GM18508 (cell line): ENCODE measurements around the gene CACNA2D4.

ENCODE experiments used
- ATAC-seq: cut with Tn5 transposase; IDR thresholded peaks from one replicate; pipeline ENCODE4 v1.9.1; 2021; ENCODE audit warnings: moderate number of reproducible peaks; ENCODE audit not compliant: insufficient read depth, unreplicated experiment

Gene CACNA2D4

DNA sequence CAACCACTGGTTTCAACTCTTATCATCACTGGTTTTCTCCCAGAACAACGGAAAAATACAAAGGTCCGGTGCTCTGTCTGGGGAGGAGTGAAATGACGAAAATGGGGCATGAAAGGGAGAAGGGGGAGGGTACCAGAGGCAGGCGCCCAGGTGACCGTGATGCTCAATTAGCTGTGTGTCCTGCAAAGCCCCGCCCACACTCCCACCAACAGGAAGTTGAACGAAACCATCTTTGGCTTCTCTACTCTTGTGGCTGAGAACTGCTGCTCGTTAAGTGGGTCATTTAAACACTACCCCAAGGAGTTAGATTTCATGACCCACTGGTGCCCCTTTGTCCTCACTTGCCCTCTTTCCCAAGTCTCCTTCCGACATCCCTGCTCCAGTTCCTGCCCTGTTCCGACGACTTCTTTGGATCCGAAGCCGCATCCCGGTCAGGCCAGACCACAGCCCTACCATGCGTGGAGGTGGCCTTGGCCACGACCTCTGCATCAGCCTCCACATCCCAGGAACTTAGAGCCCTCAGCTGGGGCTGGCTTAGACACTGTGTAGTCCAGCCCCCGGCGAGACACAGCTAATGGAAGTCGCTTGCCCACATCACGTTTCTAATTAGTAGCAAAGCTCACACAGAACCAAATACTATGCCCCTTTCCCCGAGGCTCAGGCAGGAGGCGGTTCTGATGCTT, 109.5 kb downstream of the CACNA2D4 start:
- ATAC-seq = no peak

DNA sequence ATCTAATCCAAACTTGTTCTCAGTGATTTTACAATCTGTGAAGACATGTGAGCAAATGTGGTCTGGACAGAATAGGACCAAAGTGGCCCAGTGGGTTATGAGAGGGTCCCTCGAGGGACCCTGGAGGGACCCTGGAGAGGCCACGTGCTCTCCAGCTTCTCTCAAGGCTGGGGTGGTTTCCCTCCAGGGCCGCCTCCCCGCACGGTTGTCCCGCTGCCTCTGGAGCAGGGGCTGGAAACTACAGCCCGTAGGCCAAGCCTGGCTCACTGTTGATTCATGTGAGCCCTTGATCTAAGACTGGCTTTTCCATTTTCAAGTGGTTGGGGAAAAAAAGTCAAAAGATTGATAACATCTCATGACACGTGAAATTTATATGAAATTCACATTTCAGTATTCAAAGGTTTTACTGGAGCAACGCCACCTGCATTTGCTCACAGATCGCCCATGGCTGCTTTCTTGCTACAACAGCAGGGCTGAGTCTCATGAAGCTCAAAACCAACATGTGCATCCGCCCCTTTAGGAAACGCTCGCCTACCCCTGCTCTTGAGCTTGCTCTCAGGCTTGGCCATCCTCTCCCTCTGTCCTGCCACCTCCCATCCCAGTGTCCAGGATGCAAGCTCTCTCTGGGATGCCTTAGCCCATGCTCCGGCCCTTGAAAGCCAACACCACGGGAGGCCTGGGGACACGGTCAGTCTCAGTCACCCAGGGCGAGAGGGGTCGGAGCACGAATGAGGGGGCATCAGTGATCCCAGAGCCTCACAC, 110.2 kb downstream of the CACNA2D4 start:
- no peak for ATAC-seq

DNA sequence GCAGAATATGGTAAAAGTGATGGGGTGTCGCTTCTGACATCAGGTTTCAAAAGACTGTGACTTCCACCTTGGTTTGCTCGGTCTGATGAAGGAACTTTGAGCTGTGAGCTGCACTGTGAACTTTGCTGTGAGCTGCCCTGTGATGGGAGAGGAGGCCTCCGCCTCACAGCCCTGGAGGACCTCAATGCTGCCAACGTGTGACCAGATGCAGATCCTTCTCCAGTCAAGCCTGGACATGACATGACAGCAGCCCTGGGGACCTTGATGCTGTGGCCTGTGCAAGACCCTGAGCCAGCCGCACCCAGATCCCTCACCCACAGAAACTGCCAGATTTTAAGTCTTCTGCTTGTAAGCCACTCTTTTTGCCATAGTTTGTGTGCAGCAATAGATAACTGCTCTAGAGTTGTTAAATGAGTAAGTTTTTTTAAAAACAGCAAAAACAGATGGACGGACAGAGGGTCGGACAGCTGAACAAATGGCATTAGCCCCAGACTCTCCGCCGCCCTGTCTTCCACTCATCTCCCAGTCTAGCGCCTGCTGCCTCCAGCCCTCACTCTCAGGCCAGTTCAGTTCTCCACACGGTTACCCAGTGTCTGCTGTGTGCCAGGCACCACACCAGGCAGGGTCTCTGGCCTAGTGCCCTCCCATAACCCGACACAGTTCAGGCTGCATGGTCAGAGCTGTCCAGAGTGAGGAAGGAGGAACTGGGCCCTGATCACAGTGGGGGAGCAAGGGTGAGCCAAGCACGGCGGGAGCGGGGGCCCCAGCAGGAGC, 111.2 kb downstream of the CACNA2D4 start:
- ATAC-seq = no peak

DNA sequence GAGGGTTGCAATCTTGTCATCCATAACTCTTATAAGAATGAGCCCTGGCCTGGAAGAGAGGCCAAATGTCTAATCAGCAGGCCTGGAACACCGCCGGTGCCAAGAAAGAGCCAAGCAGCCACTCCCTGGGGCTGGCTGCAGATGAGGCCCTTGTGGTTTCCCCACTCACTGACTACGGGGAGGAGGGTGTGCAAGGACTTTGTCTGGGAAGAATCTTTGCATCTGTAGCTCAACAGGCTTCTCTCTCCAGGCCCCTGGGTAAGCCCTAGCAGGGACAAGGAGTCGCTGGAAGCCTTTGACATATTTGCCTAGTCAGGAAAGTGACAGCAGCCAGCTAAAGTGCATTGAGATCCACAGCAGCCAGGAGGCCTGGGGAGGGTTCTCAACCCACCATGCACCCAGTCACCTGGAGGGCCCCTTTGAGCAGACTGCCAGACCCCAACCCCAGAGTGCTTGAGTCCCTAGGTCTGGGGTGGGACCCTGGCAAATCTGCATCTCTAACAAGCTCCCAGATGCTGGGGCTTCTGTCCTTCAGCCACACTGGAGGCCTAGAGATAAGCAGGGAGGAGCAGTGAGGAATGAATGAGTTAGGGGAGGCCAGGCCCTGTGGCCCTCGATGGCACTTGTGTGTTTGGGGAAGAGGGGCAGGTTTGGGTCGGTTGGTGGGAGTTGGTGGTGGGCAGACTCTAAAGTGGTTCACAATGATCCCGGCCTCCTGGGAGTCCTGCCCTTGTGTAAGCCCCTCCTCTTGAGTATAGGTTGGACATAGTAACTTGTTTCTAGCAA, 112.0 kb downstream of the CACNA2D4 start:
- ATAC-seq = no peak

DNA sequence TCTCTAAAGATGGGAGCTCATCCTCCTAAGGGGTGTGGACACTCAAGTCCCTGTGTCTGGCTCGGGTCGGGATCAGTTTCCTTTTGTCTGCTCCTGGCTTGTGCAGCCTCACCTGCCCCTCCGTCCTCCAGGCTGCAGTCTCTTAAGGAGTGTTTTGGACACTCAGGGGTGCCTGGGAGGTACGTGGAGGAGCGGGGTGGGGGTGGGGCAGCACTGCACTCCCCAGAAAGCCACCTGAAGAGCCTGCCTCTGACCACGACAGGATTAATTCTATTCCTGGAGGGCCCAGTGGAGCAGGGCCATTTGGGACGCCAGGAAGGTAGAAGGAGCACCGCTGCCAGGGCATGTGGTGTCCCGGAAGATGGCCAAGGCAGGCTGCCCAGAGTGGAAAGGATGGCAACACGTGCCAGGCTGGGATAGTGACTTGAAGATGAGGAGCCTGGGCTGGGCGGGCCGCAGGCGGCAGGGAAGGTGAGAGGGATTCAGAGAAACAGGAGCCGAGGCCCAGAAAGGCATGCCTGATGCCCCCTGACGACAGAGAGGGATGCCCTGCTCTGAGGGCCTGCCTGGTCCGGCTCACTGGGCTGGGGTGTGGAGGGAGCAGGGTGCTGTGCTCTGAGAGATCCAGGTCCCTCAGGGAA, 112.9 kb downstream of the CACNA2D4 start:
- ATAC-seq = no peak

DNA sequence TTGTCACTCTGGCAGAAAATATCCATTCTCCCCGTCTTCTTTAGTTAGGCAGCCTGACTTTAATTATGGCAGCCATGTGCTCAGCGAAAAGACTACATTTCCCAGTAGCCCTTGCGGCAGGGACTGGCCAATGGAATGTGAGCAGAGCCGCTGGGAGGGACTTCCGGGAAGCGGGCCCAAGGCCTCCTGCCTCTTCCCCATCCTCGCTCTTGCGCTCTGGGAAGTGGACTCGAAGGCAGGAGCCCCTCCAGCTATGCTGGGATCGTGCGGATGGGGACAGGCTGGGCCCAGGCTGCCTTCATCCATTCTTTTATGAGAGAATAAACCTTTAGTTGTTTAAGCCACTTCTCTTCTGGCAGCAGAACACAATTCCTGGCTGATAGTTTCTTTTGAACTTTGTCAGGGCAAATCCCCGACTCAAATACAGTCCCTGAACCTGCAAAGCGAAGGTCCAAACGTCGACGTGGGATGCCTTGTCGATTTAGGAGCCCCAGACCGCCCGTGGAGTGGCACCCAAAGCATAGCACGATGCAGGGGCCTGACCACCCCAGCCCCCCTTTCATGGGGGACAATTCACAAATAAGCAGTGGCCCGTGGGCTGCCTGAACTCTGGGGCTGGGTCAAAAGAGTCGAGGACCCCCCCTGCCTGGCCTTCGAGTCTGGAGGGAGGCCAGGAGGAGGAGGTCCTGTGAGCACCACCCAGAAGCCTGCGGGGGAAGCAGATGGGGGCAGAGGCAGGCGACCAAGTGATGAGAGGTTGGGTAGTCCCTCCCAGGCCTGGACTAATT, 113.7 kb downstream of the CACNA2D4 start:
- ATAC-seq = no peak

DNA sequence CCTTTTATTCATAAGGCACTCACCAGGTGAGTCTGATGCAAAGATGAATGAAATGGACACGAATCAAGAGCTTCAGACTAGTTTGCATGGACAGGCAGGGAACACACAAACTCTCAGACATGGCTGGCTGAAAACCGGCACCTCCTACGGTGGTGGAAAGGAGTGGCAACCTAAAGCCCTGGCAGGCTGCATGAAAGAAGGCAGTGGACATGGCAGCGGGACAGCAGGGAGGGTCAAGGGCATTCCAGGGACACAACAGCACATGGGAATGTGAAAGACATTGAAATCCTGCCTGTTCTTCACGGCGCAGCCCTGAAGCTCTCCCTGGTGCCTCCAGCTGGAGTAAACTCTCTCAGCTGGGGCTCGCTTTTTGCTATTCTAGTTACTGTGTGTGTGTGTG, 114.7 kb downstream of the CACNA2D4 start:
- ATAC-seq = no peak

DNA sequence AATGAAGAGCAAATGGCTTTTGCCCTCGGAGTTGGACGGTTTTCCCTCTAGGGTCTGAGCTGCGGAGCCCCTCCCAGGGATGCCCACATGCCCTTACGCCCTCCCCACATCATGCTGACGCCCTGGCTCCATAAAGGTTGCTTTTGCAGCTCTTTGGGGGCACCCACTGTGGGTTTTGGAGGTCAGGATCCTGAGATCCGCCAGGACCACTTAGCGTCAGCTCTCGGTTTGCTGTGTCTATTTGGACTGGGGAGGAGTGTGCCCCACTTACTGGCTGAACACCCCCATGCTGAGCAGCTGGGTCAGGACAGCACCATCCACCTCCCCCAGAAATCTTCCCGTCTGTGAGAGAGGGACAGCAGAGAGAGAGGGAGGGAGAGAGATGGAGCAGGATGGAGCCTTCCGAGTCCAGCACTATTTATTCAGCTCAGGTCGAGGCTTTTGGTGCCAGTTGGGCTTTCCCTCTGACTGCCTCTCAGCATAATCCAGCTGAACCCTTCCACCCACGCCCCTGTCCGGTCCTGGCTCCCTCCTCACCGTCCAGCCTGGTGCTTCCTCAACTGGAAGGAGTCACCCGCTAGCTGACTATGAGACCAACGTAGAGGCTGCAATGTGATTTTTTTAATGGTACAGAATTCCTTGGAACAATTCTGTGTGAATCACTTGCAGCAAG, 117.0 kb downstream of the CACNA2D4 start:
- no peak for ATAC-seq

DNA sequence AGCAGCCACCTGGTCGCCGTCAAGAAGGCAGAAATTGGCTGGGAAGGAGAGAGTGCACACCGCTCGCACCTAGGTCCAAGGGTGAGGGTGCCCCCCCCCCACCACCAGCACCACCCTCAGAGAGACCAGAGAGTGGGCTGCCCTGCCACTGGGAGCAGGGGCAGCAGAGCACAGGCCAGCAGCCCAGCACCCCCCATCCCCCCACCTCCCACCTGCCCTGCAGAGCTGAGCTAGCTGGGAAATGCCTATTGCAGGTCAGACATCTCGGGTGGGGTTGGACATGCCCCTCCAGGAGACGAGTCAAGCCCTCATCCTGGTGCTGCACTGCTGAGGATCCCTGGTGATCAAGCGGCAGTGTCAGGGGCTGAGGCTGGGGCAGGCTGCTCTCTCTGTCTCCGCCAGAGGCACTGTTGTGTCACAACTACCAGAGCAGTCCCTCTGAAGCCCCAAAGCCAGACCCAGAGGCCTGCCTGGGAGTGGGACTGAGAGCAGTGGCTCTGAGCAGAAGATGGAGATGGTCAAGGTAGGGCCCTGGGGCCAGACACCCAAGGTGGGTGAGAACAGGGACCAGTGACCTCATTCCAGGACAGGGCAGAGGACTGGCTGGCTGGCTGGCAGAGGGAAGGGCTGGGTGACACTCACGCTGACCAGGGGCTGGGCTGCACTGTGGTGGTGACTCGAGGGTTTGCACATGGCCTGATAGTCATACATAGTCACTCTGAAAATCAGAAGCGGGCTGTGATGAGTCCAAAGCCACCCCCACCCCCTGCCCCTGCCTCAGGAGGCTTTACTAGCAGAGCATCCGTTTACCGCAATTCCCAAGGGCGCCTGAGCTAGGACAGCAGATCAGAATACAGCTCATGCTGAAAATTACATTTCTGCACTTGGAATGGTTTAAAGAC, 117.8 kb downstream of the CACNA2D4 start:
- no peak for ATAC-seq

DNA sequence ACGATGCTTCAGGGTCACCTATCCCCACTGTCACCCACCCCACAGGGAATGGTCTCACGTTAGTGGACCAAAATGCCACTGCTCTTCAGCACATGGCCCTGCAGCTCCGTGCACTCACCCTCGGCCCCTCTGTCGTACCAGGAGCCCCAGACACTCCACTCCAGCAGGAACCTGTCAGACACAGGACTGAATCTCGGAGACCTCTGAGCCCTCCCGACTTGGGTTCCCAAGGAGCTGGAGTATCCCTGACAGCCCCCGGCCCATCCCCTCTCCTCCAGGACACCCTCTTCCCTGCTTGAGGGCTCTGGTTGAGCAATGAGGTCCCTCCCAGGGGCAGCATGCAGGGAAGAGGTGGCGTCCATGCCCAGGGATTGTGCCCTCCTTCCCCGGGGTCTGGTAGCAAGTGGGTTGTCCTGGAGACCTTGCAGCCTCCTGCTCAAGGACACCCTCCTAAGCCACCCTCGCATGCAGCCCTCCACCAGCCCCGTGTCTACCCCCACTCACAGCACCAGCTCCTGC, 118.5 kb downstream of the CACNA2D4 start:
- ATAC-seq = no peak

DNA sequence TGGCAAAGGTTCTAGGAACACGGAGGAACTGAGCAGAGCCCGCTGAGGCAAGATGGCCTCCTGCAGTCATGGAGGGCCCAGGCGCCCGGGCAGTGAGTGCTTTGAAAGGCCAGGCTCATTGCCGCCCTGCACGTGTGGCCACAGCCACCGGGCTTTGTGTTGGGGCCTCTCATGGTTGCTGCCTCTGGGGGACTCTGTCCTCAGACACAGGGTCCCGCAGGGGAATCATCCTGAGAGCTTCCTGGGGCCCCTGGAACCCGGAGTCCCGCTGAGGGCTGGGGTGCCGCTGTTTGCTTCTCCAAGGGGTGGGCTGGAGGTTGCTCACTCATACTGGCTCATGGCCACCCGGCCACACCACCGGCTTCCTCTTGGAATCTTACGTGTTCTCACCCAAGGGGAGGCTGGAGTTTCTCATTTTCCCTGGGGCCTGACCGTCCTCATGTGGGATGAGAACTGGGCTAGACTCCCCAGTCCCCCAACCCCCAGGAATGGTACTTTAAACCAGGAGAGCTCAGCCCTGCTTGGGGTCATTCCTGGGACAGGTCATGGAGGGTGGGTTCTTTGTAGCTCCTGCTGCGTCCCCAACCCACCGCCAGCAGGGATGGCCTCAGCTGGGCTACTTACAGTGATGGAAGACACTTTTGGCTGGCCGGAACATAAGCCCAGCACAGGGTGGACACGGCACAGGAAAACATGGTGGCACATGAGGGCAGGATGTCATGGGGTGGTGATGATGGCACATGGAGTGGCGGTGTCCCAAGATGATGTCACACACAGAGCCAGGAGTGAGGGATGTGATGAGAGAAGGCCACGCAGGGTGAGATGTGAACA, 119.2 kb downstream of the CACNA2D4 start:
- ATAC-seq = no peak

DNA sequence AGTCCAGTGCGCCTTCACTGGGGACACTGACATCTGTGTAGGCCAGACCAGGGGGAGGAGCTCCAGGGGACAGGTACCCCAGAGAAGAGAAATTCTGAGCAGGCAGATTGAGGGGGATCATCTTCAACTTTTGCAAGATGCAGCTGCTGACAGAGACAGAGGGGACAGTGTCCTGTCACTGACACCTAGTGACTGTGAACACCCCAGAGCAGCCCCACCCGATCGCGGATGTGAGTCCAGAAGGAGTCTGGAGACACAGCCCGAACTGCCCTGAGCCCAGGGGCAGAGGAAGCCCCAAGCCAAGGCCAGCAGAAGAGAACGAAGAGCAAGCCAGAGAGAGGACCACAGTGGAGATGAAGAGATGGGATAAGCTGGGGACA, 119.8 kb downstream of the CACNA2D4 start:
- no peak for ATAC-seq

DNA sequence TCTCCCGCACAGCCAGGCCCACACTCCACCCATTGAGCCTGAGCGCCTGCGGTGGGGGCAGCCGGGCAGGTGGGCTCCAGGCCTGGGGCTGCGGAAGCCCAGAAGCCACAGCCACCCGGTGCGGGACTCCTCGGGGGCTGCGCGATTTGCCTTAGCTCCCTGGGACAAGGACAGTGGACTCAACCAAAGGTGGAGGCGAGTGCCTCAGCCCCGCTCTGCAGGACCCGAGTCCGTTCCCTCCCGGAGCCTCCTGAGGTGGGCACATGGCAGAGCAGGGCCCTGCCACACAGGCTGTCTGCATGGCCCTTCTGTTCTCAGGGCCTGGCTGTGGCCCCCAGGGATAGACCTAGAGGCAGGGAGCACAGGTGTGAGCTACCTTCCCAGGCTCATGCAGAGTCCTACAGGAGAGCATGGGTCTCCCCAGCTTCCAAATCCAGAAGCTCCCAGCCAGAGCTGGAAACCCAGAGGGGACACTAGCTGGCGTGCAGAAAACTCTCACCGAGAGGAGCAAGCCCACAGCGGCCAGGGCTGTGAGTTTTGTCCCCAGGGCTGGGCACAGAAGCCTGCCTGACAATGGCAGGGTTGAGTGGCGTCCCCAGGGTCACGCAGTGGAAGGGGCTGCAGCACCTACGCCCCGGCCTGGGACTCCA, 120.3 kb downstream of the CACNA2D4 start:
- ATAC-seq = no peak

DNA sequence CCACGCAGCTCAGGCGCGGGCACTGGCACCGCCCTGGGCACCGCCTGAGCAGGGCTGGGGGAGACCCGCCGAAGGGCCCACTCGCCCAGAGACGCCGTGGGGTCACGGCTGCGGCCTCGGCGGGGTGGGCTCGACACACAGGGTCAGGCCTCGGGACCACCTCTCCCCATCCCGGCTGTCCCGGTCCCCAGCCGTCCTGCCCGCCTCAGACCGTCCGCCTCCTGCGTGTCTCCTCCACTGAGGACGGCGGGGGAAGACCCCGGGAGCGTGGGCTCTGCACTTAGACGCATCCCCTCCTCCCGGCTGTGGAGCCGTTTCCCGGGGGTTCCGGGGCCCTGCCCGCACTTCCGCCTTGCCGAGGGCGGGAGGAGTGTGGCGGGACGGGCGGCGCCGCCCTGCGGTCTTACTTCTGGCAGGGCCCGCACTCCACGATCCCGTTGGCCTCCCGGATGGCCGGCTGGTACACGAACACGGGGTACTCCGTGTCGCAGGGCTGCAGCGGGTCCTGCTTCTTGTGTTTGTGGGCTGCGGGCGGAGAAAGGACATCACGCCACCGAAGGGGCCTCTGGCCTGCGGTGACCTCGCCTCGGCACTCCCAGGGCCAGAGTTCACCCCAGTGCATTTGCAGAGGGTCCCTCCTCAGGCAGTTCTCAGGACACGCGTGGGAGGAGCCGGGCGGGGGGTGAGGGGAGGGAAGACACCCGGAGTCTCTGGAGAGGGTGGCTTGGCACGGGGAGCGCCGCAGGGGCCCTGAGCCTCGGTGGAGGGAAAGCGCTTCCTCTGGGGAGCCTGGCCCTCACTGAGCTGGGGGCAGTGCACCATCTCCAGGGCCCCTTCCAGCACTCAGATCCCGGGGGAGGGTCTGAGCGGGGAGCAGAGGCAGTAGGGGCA, 121.2 kb downstream of the CACNA2D4 start:
- ATAC-seq = no peak

DNA sequence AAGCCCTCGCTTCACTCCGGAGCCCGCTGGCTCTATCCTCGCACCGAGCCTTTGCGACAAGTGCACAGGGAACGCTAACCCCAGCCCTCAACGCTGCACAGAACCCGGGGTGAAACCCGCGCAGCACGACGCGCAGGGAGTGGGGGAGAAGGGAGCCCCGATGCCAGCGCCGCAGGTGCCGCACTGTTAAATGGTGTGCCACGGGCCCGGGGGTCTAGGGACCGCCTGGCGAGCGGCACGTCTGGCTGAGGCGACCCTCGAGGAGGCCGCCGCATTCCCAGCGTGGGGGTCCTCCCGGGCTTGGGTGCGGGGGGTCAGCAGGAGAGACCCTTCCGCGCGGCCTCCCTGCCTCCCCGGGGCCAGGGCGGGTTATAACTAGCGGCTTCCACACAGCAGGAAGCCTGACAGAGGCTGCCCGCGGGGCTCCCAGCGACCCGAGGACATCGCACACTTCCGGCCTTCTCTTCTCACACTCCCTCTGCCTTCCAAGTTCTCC, 121.9 kb downstream of the CACNA2D4 start:
- ATAC-seq = no peak
